Stimulated activated CD4-positive, alpha-beta T cell treated with anti-CD3 and anti-CD28 coated beads, Interleukin-12 subunit alpha, Interleukin-12 subunit beta, amount 100 ng/mL, for 48 hours (primary cell): ENCODE results near the gene GLE1.

Experiments used
- DNase-seq, 3 donors: peaks; one replicate each; pipeline ENCODE4 v3.0.0-alpha.2; 2020; ENCODE audit warnings: low read depth in 2 of 3, low spot score in 1 of 3

The GLE1 gene

GRCh38 chr9:128588581-128589233 lies 84.2 kb downstream of the GLE1 start:
- no peak for DNase-seq
